ENCODE results near the gene ODAPH. TPM values are rescaled to one million over a fixed set of nuclear protein-coding genes. Genes with fewer than 3 reads are reported as not detected.
A peak's percentile ranks its signal among the peaks of the same experiment; 100 is the strongest.

The ODAPH gene
- total RNA-seq, 1 experiment from 2014 or later = not detected

GRCh38 chr4:75599647-75600046 lies 43.8 kb downstream of the ODAPH start:
- H3K27ac ChIP-seq (ENCODE audit: insufficient read length, low read depth, low read length) = no peak overlapping the region

More at GRCh38 chr4:75599647-75600046, 43.8 kb downstream of the ODAPH start:
- Histone ChIP-seq H2BK15ac (ENCODE audit: low read depth, low read length) (no peak overlapping the region), H2BK120ac (ENCODE audit: low read depth, low read length, poor library complexity, severe bottlenecking) (no peak overlapping the region), H2BK12ac (ENCODE audit: insufficient read length, low read depth, low read length) (no peak overlapping the region), H4K91ac (ENCODE audit: insufficient read length, low read depth, low read length) (no peak overlapping the region), H4K8ac (replicated peaks; ENCODE audit: insufficient read length, low read depth, low read length) (no peak overlapping the region), H3K27me3 (ENCODE audit: insufficient read depth, low read length) (no peaks in the 10 kb centered on the region), H3K14ac (ENCODE audit: insufficient read depth, low read length) (no peak overlapping the region), H4K5ac (ENCODE audit: insufficient read length, low read depth, low read length) (no peak overlapping the region), H3K79me2 (ENCODE audit: insufficient read depth, low read length) (no peaks in the 10 kb centered on the region), H3K4me2 (ENCODE audit: insufficient read depth, insufficient read length, low read length) (no peak overlapping the region), H4K20me1 (ENCODE audit: control insufficient read depth, insufficient read depth, insufficient read length) (no peaks in the 10 kb centered on the region), H2AK5ac (ENCODE audit: insufficient read length, low read length) (no peak overlapping the region), H3K4me1 (ENCODE audit: insufficient read depth, low read length) (no peaks in the 10 kb centered on the region), H3T11ph (ENCODE audit: low read length) (no peak overlapping the region), H3K18ac (ENCODE audit: insufficient read length, low read depth, low read length) (no peak overlapping the region), H2BK20ac (ENCODE audit: low read depth, low read length, poor library complexity, severe bottlenecking) (peak overlapping the region; percentile 83), H3K23me2 (ENCODE audit: insufficient read length, low read depth, low read length, poor library complexity, severe bottlenecking) (no peaks in the 10 kb centered on the region), H3K4ac (ENCODE audit: low read depth, low read length) (no peak overlapping the region), H3K9me3 (ENCODE audit: control insufficient read depth, low read depth, low read length) (no peaks in the 10 kb centered on the region), H3K9ac (ENCODE audit: extremely low read depth, insufficient read length, low read length) (no peak overlapping the region), H3K56ac (ENCODE audit: insufficient read length, low read depth, low read length) (no peak overlapping the region), H3K23ac (ENCODE audit: insufficient read length, low read depth, low read length) (no peak overlapping the region), H3K79me1 (ENCODE audit: insufficient read depth, low read depth, low read length, poor library complexity, severe bottlenecking) (no peaks in the 10 kb centered on the region), H2AFZ (ENCODE audit: low read length) (no peak overlapping the region), H2BK5ac (ENCODE audit: insufficient read length, low read length) (no peak overlapping the region)
- TF ChIP-seq CTCF (conservative IDR thresholded peaks at IDR 0.05) = no peak
- H3K27ac Mint-ChIP-seq = no peak overlapping the region
- H3K27me3 Mint-ChIP-seq (ENCODE audit: low read depth) = no peaks in the 10 kb centered on the region
- no peaks in the 10 kb centered on the region for H3K4me1 Mint-ChIP-seq
- DNase-seq = no peak
- no peaks in the 10 kb centered on the region for H3K9me3 Mint-ChIP-seq
- H3K4me3 Mint-ChIP-seq = no peak overlapping the region
- no CpG with 5 or more reads among the region's 4 CpGs for WGBS (ENCODE audit: extremely low coverage, insufficient read length, low lambda C conversion rate)
- H3K36me3 Mint-ChIP-seq (ENCODE audit: insufficient read depth in 1 of 3, low read depth in 3 of 3) = no peaks in the 10 kb centered on the region

Data from H9 (cell line).